SHP77 (cell line): ENCODE measurements around the gene RNPEPL1.
"Not testable (repeated sequence)": the region's sequence is repeated elsewhere in the genome, so short reads cannot be mapped to it uniquely, and the experiment has no call there.

Experiments used
- DNase-seq, 2 experiments: peaks; one replicate each; lab custom pipeline; 2025; lab: John Stamatoyannopoulos, UW

Gene RNPEPL1, protein sequence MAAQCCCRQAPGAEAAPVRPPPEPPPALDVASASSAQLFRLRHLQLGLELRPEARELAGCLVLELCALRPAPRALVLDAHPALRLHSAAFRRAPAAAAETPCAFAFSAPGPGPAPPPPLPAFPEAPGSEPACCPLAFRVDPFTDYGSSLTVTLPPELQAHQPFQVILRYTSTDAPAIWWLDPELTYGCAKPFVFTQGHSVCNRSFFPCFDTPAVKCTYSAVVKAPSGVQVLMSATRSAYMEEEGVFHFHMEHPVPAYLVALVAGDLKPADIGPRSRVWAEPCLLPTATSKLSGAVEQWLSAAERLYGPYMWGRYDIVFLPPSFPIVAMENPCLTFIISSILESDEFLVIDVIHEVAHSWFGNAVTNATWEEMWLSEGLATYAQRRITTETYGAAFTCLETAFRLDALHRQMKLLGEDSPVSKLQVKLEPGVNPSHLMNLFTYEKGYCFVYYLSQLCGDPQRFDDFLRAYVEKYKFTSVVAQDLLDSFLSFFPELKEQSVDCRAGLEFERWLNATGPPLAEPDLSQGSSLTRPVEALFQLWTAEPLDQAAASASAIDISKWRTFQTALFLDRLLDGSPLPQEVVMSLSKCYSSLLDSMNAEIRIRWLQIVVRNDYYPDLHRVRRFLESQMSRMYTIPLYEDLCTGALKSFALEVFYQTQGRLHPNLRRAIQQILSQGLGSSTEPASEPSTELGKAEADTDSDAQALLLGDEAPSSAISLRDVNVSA

GRCh38 chr2:240567872-240568677 lies at the start of gene RNPEPL1:
TSS of gene RNPEPL1 (plus strand) at chr2:240568484. CDS start at chr2:240568587, 103 bp downstream.
- peak in 1 of 2 experiments; percentile 45 for DNase-seq

DNA sequence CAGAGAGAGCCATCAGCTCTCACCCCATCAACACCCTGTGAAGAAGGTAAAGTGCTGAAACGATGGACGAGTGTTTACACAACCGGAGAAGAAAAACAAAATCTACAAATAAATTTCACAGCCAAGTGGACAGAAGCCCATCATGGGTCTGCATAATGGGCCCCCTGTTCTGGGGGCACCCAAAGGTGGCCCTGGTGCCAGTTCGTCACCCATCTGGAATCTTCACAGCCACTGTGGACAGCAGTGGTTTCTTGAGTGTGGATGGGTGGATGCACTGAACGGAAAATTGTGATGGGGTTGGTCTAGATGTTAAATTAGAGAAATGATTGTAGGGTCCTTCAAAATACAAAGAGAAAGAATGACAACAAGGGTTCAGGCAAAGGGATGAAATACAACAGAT lies 49.3 kb upstream of the RNPEPL1 start:
- DNase-seq: no peak

- no peak for DNase-seq
Measured at GRCh38 chr2:240519396-240520129, 48.7 kb upstream of the RNPEPL1 start.

DNA sequence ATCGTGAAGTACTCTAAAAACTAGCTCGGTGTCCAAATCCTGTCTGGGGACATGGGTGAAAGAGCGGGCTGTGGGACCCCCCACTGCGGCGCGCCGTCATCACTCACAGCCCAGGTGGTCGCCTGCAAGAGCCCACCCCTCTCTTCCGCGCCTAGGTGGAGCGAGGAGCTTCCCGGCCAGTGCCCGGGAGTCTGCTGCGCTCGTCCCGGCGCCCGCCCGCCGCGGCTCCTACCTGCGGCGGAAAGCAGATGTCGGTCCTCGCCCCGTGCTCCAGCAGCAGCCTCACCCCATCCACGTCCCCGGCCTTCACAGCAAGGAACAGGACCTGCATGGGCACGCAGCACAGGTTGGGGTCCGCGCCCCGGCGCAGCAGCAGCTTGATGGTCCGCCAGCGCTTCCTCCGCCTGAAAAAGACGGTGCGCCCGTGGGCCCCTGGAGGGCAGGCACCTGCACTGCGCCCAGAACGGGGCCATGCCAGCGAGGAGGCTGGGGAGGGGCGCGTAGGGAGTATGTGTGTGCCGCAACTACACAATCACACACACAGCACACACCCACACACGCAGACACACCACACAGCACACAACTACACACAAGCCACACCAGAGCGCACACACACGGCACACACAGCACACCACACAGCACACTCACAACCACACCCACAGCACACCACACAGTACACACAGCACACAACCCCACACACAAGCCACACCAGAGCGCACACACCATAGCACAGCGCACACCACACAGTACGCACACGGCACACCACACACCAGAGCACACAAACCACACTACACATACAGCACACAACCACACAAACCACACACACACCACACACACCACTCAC lies 47.9 kb upstream of the RNPEPL1 start:
- no peak for DNase-seq

DNA sequence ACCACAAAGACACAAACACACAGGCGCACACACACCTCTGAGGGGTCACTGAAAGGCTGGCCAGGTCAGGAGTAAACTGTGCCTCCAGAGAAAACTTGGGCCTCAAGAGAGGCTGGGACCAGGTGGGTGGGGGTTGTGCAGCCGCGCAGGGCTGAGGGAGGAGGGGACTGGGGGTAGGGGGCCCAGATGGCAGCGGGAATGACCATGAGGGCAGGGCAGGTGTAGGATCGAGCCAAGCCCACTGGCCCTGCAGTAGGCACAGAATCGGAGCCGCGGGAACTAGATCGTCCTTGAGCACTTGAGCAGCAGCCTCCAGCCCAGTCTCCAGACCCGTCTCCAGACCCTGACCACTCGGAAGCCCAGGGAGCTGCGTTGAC lies 47.3 kb upstream of the RNPEPL1 start:
- DNase-seq: no peak

GRCh38 chr2:240521885-240522284 lies 46.4 kb upstream of the RNPEPL1 start:
- DNase-seq: not testable (repeated sequence)

DNA sequence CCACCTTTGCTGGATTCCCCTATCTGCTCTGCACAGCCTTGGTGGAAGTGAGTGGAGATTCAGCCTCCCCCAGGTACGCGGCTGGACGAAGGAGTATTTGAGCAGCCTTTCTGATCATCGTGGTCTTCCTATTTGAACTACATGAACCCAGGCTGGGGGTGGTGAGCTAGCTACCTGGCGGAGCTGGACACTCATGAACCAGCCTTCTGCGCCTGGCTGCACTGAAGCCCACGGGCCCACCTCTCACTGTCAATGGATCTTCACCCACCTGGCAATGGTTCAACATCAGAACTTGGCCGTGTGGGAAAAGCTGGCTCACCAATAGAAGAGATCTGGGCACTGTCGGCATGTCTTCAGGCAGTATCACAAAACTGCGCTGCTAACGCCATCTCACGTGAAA lies 45.9 kb upstream of the RNPEPL1 start:
- DNase-seq: no peak

DNA sequence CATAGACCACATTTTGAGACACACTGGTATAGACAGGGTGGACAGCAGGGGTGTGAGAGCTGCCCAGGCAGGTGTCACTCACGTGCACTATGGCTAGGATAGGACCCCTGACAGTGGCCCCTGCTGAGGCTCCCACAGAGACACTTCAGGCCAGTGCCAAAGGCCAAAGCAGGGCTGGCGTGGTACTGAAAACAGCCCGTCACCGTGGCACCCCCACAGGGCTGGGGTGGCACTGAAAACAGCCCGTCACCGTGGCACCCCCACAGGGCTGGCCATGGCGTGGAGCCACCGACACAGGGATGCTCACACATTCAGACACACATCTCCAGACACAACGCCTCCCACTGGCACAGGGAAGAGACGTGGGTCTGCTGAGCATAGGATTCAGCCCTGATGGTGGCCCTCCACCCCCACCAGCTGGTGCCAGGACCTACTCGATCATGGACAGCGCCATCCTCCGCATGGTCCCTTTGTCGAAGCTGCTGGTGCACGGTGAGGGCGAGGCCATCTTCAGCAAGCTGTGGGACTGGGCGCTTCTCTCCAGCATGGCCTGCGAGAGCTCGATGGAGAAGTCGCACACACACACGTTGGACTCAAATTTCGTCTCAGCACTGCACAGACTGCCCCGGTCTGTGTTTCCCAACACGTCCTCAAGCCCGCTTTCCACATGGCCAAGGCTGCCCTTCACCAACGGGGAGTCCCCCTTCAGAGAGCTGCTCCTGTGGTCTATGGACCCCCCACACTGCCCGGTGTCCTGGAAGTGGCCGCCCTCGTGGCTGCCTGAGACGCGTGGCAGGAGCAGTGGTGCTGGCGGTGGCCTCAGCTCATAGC lies 44.6 kb upstream of the RNPEPL1 start:
- DNase-seq: no peak

DNA sequence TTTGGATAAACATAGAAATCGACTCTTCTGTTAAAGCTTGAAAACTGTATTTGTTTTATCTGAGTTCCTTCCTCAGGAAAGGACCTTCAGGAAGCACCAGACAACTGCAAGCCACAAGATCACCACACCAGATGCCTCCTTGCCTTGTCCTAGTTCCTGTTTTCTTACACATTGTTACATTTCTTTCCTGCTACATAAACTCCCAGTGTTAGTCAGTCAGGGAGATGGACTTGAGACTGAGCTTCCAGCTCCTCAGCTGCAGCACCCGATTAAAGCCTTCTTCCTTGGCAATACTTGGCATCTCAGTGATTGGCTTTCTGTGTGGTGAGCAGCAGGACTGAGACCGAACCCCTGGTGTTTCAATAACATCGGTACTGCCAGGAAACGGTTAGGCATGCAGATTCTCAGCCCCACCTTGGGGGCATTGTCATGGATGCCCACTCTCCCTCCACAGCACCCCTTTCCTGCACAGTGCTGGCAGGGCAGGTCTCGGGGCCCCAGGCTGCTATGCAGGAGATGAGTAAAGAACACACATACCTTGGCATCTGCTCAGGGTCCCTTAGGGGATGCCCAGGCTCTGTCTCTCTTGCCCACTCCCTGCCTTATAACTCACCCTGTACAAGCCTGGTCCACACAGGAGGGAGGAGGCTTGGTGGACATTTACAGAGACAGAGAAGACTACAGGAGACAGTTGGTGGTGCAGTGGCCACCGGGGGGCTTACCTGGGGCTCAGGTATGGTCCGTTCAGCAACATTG lies 43.1 kb upstream of the RNPEPL1 start:
- no peak for DNase-seq

DNA sequence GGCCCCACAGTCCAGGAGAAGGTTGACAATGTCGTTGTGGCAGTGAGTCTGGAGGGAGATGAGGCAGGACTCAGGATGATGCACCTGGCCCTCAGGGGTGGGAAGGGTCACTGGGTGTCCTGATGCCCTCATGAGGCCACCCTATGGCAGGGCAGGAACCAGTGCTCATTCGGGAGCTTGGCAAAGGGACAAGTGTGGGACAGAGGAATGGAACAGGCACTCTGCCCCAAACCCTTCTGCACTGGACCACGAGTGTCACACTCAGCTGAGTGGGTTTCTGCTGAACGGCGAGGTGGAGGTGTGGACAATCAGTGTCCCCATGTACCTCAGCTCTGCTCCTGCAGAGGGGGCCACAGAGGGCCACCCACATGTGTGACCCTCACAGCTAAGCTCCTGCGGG lies 42.5 kb upstream of the RNPEPL1 start:
- no peak for DNase-seq

DNA sequence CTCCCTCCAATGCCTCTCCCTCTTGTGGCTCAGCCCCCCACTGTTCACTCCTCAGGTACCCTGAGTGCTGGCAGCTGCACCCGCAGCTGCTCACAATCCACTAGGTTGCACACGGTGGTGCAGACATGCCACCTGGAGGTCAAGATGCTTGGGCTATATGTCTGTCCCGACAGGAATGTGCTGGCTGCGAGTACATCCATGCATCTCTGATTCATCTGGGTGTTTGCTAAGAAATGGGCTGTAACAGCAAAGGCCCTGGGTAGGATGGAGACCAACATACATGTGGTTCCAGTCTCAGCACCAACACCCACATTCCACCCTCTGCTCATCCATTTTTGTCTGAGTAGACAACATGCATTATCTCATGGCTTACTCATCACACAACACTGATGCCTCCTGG lies 41.8 kb upstream of the RNPEPL1 start:
- no peak for DNase-seq

- DNase-seq: no peak
Measured at GRCh38 chr2:240527153-240527750, 41.0 kb upstream of the RNPEPL1 start.

DNA sequence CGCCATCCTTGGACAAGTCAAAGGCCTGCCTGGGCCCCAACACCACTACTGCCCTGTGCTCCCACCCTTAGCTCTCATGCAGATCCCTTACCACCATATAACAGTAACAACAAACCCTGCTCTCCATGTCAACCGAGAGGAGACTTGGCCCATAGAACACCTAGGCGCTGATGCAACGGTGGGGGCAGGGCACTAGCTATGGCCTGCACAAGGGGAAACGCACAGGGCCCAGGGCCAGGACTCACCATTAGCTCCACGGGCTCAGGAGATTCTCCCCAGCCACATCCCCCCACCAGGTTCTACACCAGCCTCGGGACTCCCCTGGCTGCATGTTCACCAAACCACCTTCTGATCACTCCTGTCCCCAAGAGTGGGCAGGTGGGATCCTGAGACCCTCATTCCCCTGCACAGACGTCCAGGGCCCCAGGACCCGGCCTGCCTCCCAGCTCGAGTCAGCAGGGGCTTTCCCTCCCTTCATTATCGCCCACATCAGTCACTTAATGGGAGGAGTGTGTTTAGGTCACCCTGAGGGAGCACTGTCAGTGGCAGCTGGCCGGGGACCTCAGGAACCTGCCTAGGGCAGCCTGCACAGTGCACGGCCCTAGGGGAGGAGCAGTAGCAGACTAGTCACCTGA lies 39.8 kb upstream of the RNPEPL1 start:
- DNase-seq: no peak

DNA sequence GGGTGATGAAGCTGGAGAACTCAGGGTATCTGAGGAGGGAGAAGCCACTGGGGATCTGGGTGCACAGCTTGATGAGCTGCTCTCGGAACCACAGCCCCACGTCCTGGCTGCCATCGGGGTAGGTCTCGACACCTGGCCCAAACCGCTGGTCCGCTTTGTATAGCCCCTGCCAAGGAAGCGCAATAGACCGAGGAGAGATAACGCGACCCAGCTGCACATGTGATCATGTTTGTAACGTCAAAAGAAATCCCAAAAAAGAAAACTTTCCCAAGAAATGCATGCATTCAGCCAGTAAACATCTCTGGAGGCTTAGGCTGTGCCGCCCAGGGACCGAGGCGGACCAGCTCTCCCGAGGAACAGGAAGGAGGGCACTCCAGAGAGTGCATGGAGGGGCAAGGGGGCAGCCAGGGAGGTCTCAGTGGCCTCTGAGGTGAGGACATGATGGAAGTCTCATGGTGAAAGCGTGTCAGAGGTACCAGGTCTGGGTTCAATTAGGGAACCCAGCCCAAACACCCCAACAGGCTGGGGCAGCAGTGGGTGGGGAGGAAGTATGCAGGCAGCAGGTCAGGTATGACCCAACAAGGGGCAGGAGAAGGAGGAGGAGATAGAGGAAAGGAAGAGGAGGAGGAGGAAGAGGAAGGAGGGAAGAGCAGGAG lies 38.8 kb upstream of the RNPEPL1 start:
- DNase-seq: no peak

DNA sequence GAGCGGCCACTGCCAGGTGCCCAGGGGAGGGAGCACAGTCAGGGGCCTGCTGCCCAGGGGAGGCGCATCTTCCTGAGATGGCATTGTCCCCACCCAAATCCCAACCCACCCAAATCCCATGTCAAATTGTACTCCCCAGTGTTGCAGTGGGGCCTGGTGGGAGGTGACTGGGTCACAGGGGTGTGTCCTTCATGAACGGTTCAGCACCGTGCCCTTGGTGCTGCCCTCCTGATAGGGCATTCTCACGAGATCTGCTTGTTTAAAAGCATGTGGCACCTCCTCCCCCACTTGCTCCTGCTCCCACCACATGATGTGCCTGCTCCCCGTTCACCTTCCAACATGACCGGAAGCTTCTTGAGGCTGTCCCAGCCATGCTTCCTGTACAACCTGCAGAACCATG lies 38.1 kb upstream of the RNPEPL1 start:
- no peak for DNase-seq

- DNase-seq: no peak
Measured at GRCh38 chr2:240531038-240531437, 37.2 kb upstream of the RNPEPL1 start.

- DNase-seq: no peak
Measured at GRCh38 chr2:240532031-240532775, 36.1 kb upstream of the RNPEPL1 start.
